Activated CD8-positive, alpha-beta memory T cell treated with anti-CD3 and anti-CD28 coated beads, Interleukin-2, amount 50 U/mL, for 24 hours (primary cell): ENCODE results near the gene ARHGAP4.

Experiments used
- DNase-seq: peaks from one replicate; pipeline ENCODE4 v3.0.0-alpha.2; 2020; ENCODE audit errors: extremely low read depth

ARHGAP4 gene

GRCh38 chrX:153867671-153868070, 58.4 kb downstream of the ARHGAP4 start:
- no peak for DNase-seq

DNA sequence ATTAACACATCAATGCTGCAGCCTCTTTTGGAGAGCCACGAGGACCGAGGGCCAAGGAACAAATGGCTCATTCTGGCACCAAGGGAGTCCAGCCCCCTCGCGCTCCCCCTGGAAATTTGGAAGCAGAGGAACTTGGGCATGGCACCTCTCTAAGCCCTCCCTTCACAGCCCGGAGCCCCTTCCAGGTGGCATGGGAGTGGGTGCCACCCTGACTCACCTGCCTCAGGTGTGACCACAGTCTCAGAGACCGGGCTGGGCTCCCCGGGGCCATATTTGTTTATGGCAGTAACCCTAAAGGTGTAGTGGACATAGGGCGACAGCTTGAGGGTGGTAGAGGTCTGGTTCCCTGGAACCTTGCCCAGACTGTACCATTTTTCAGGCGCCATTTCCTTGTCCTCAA, 58.9 kb downstream of the ARHGAP4 start:
- no peak for DNase-seq

GRCh38 chrX:153866302-153867019, 59.6 kb downstream of the ARHGAP4 start:
- DNase-seq: no peak

DNA sequence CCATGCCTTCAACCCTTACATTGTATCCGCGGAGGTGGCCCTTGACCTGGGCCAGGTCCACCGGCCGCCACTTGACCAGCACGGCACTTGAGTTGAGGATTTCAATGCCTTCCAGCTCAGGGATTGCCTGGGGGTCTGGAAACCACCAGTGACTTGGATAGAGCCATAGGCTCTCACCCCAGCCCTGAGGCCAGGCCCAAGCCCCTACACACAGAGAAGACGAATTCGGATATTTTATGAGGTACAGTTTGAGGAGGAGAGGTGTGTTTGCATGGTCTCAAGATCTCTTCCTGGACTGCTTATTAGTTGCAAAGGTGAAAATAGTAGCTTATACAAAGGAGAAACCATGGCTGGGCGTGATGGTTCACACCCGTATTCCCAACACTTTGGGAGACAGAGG, 60.4 kb downstream of the ARHGAP4 start:
- DNase-seq: no peak

DNA sequence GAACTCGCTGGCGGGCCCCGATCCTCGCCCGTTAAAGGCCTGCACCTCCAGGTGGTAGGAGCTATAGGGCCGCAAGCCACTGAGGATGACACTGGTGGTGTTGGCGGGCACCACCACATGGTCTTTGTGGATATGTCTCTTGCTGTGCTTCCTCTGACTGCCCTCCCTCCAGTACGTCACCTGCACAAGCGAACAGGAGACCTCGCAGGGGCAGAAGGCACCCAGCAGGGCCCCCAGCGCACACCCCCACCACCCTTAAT, 60.8 kb downstream of the ARHGAP4 start:
- DNase-seq: no peak

DNA sequence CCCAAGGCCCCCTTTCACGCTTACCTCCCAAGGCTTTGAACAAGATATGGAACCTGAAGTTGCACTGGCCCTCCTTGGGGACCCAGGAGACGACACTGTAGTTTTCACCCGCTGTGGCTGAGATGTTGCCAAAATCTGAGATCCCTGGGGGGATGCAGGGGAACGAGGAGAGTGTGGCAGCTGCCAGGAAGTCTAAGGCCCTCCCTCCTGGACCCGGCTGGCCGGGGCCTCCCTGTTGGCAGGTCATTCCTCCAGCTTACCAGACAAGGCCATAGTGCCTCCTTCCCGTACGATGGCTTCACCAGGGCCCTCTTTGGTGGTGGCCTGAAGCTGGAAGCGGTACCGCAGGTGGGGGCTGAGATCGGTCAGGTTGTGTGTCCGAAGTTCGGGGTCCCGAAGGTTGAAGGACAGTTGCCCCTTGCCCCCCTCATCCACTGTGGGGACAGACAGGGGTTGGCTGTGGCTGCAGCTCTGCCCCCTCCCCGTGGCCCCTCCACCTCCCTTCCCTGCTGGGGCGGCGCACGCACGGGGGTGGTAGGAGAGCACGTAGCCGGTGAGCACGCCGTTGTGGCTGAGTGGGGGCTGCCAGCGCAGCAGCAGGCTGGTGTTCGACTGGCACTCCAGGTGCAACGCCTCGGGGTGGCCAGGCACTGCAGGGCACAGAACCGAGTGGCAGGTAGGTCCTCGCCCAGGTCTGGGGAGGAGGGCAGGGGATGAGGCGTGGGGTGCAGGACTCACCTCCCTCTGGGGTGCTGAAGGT, 61.3 kb downstream of the ARHGAP4 start:
- DNase-seq: no peak

DNA sequence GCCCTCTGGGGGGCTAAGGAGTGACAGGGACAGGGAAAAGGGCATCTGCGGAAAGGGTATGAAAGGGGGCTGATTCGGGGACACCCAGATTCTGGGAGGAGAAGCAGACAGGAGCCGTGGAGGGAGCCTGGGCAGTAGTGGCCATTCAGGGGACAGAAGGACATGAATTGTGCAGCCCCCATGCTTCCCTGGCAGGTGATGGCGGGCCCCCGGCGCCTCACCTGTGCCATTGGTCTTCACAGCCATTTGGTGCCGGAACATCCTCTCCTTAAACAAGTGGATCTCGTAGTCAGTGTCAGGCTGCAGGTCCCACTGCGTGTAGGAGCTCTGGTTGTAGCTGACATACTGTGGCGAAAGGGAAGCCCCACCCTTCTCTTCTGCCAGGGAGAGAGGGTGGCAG, 62.0 kb downstream of the ARHGAP4 start:
- no peak for DNase-seq

- no peak for DNase-seq
Measured at GRCh38 chrX:153863251-153863991, 62.6 kb downstream of the ARHGAP4 start.

GRCh38 chrX:153862369-153863250, 63.5 kb downstream of the ARHGAP4 start:
- DNase-seq: no peak

DNA sequence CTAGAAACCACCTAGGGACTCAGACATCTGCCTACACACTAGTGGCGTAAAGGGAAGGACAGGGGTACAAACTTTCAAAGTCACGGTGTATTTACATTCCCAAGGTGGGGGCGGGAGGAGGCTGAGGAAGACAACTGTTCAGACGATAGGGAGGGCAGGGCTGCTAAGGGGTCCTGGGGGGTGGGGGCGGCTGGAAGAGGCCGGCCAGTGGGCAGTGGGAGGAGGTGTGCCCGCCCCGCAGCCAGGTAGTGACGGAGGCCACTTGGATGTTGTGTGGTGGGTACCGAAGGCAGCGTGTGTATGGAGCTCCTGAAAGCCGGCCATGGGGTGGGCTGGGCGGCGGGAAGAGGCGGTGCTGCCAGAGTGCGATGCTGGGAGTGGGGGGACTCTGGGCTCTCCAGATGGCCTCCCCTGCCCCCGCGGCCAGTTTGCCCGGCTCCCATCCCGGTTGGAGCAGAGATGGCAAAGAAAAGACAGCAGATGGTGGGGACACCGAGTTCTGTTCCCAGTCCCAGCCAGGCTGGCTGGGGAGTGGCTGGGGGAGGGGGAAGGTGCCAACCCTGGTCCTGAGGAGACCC, 64.2 kb downstream of the ARHGAP4 start:
- DNase-seq: no peak

- no peak for DNase-seq
Measured at GRCh38 chrX:153861151-153861550, 64.9 kb downstream of the ARHGAP4 start.
